ENCODE measurements around the gene WNT10A. TPM values are rescaled to one million over a fixed set of nuclear protein-coding genes. Genes with fewer than 3 reads are reported as not detected.
A peak's percentile ranks its signal among the peaks of the same experiment; 100 is the strongest.

The WNT10A gene
- total RNA-seq, 1 experiment from 2014 or later, result 1.5 TPM

DNA sequence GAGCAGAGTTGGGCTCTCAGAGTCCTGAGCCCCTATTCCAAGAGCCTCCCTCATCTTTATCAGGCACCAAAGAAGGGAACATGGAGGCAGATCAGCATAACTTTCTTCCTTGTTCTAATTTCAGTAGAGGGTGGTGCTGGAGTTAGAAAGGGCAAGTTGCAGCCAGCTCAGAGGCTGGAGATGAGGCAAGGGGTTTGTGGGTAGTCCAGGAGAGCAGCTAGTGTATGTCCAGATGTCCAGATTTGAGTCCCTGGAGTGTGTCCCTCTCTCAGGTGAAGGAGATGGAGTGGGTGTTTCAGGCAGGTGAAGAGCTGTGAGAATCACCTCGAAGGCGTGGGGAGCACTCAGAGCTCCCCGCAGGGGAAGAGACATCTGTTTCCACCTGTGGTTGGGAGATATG, 48.6 kb upstream of the WNT10A start:
- Histone ChIP-seq H3K9ac (ENCODE audit: low read length) (no peak overlapping the region), H3K79me2 (ENCODE audit: insufficient read depth, low read length) (no peaks in the 10 kb centered on the region), H3K9me2 (ENCODE audit: insufficient read depth) (no peaks in the 10 kb centered on the region), H3K4me2 (ENCODE audit: low read length) (peak overlapping the region; percentile 52), H3K9me3 (ENCODE audit: control insufficient read depth in 1 of 2, insufficient read depth in 1 of 2, low read depth in 1 of 2, low read length in 2 of 2) (no peaks in the 10 kb centered on the region), H3K27ac (ENCODE audit: low read depth, low read length) (no peak overlapping the region), H3K4me3 (replicated peaks in 1 of 2; ENCODE audit: low read depth in 1 of 2, low read length in 2 of 2) (peak overlapping the region in 1 of 2 experiments; percentile 5; a peak in 1 of 4 replicates), H3K27me3 (ENCODE audit: insufficient read depth, low read length) (no peaks in the 10 kb centered on the region), H2AFZ (ENCODE audit: low read depth, low read length, poor library complexity, severe bottlenecking) (no peak overlapping the region), H3K36me3 (ENCODE audit: control insufficient read depth in 1 of 2, insufficient read depth in 2 of 2, low read length in 2 of 2) (no peaks in the 10 kb centered on the region), H3K4me1 (ENCODE audit: control insufficient read depth in 1 of 2, insufficient read depth in 2 of 2, low read length in 2 of 2) (peaks cover 28 to 40% of the 10 kb centered on the region in 2 experiments), H4K20me1 (ENCODE audit: insufficient read depth) (no peaks in the 10 kb centered on the region)
- POLR2A ChIA-PET, result interaction anchor here (1.3 kb wide), 1 partner anchor 9 kb away, joined by 3 read pairs; no protein-coding TSS in a partner anchor
- DNase-seq (ENCODE audit: low read depth, low spot score) (no peak), ATAC-seq (peak; percentile 7; the same call in 1 of the 2 replicates)
- intact Hi-C loops (cut with micrococcal nuclease), result no loop called here
- RAD21 ChIA-PET (ENCODE audit: low non-redundant PET in 1 of 2, low total read pairs in 2 of 2, uncharacterized antibody in 2 of 2, unreplicated experiment in 2 of 2), result no interaction called here
- TF ChIP-seq MAX (IDR thresholded peaks at IDR 0.05) (no peak), SRF (IDR thresholded peaks at IDR 0.05; ENCODE audit: low read depth) (no peak), FOSL1 (IDR thresholded peaks at IDR 0.05; ENCODE audit: low read depth) (no peak), RAD21 (IDR thresholded peaks at IDR 0.05; ENCODE audit: low read depth) (no peak), ZNF274 (IDR thresholded peaks at IDR 0.05; ENCODE audit: low read depth, low read length) (no peak), EZH2phosphoT487 (IDR thresholded peaks at IDR 0.05; ENCODE audit: borderline replicate concordance) (no peak), ATF3 (IDR thresholded peaks at IDR 0.05) (no peak), YY1 (IDR thresholded peaks at IDR 0.05; ENCODE audit: extremely low read depth, insufficient replicate concordance, low read depth, low read length) (no peak), SP1 (IDR thresholded peaks at IDR 0.05; ENCODE audit: low read depth) (no peak), TCF7L2 (IDR thresholded peaks at IDR 0.05; ENCODE audit: borderline replicate concordance, extremely low read depth, insufficient read depth, insufficient read length) (no peak), CBX3 (IDR thresholded peaks at IDR 0.05; ENCODE audit: low read depth) (no peak), JUND (IDR thresholded peaks at IDR 0.05) (no peak)
- TF ChIP-seq, protein P1, sequence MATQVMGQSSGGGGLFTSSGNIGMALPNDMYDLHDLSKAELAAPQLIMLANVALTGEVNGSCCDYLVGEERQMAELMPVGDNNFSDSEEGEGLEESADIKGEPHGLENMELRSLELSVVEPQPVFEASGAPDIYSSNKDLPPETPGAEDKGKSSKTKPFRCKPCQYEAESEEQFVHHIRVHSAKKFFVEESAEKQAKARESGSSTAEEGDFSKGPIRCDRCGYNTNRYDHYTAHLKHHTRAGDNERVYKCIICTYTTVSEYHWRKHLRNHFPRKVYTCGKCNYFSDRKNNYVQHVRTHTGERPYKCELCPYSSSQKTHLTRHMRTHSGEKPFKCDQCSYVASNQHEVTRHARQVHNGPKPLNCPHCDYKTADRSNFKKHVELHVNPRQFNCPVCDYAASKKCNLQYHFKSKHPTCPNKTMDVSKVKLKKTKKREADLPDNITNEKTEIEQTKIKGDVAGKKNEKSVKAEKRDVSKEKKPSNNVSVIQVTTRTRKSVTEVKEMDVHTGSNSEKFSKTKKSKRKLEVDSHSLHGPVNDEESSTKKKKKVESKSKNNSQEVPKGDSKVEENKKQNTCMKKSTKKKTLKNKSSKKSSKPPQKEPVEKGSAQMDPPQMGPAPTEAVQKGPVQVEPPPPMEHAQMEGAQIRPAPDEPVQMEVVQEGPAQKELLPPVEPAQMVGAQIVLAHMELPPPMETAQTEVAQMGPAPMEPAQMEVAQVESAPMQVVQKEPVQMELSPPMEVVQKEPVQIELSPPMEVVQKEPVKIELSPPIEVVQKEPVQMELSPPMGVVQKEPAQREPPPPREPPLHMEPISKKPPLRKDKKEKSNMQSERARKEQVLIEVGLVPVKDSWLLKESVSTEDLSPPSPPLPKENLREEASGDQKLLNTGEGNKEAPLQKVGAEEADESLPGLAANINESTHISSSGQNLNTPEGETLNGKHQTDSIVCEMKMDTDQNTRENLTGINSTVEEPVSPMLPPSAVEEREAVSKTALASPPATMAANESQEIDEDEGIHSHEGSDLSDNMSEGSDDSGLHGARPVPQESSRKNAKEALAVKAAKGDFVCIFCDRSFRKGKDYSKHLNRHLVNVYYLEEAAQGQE (IDR thresholded peaks at IDR 0.05; ENCODE audit: low read depth), result no peak
- CTCF ChIA-PET, result no interaction called here
- BruUV-seq (replicated peaks), result no TSS peak
